ENCODE data around the gene C18orf32. TPM values are rescaled to one million over a fixed set of nuclear protein-coding genes. Genes with fewer than 3 reads are reported as not detected.

The C18orf32 gene
- polyA plus RNA-seq, 3 donors, result 27.5 to 134 (median 115) TPM

- no peak for DNase-seq
- Histone ChIP-seq H3K27ac (ENCODE audit: low read depth in 1 of 2, low read length in 2 of 2) (no peak overlapping the region), H3K27me3 (ENCODE audit: control insufficient read depth in 2 of 2, insufficient read depth in 2 of 2, low read length in 2 of 2) (peaks cover 0 to 5% of the 10 kb centered on the region in 2 donors), H3K9me3 (replicated peaks in 1 of 2; ENCODE audit: control insufficient read depth in 1 of 2, insufficient read depth in 1 of 2, low read length in 2 of 2) (no peaks in the 10 kb centered on the region), H2AFZ (ENCODE audit: insufficient read depth, low read depth, low read length, poor library complexity, severe bottlenecking) (no peak overlapping the region), H3K4me3 (replicated peaks in 1 of 3; ENCODE audit: low read depth in 2 of 3, low read length in 3 of 3) (no peak overlapping the region), H3K4me2 (replicated peaks; ENCODE audit: extremely low read depth, low read length, poor library complexity, severe bottlenecking) (no peak overlapping the region), H3K9ac (ENCODE audit: insufficient read depth, low read length, poor library complexity, severe bottlenecking) (no peak overlapping the region), H3K36me3 (replicated peaks in 1 of 2; ENCODE audit: control insufficient read depth in 1 of 2, insufficient read depth in 2 of 2, low read length in 2 of 2) (no peaks in the 10 kb centered on the region), H3K4me1 (ENCODE audit: control insufficient read depth in 1 of 2, insufficient read depth in 2 of 2, low read length in 2 of 2) (no peaks in the 10 kb centered on the region), H3K79me2 (ENCODE audit: insufficient read depth, low read length) (no peaks in the 10 kb centered on the region), H4K20me1 (ENCODE audit: insufficient read depth, low read length) (no peaks in the 10 kb centered on the region)
- H3K27me3 Mint-ChIP-seq (ENCODE audit: low read depth in 3 of 3), result peaks cover 1 to 7% (median 6%) of the 10 kb centered on the region in 3 donors
- no peak overlapping the region for H3K27ac Mint-ChIP-seq
- TF ChIP-seq, protein P1, sequence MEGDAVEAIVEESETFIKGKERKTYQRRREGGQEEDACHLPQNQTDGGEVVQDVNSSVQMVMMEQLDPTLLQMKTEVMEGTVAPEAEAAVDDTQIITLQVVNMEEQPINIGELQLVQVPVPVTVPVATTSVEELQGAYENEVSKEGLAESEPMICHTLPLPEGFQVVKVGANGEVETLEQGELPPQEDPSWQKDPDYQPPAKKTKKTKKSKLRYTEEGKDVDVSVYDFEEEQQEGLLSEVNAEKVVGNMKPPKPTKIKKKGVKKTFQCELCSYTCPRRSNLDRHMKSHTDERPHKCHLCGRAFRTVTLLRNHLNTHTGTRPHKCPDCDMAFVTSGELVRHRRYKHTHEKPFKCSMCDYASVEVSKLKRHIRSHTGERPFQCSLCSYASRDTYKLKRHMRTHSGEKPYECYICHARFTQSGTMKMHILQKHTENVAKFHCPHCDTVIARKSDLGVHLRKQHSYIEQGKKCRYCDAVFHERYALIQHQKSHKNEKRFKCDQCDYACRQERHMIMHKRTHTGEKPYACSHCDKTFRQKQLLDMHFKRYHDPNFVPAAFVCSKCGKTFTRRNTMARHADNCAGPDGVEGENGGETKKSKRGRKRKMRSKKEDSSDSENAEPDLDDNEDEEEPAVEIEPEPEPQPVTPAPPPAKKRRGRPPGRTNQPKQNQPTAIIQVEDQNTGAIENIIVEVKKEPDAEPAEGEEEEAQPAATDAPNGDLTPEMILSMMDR (IDR thresholded peaks at IDR 0.05), result no peak
- no peaks in the 10 kb centered on the region for H3K4me1 Mint-ChIP-seq
- WGBS (ENCODE audit: insufficient coverage), result no CpG with 5 or more reads among the region's 4 CpGs
- no peak overlapping the region for H3K4me3 Mint-ChIP-seq
- intact Hi-C loops (cut with micrococcal nuclease), result no loop called here
- peaks cover 0 to 3% (median 0%) of the 10 kb centered on the region in 7 donors for H3K9me3 Mint-ChIP-seq
- H3K36me3 Mint-ChIP-seq, result no peaks in the 10 kb centered on the region
These were observed 19.4 kb downstream of the C18orf32 start for GRCh38 chr18:49467599-49467998.

- Histone ChIP-seq H3K9ac (ENCODE audit: insufficient read depth, low read length, poor library complexity, severe bottlenecking) (no peak overlapping the region), H3K27me3 (ENCODE audit: control insufficient read depth in 2 of 2, insufficient read depth in 2 of 2, low read length in 2 of 2) (peaks cover 0 to 5% of the 10 kb centered on the region in 2 donors), H3K27ac (ENCODE audit: low read depth in 1 of 2, low read length in 2 of 2) (no peak overlapping the region), H3K36me3 (replicated peaks in 1 of 2; ENCODE audit: control insufficient read depth in 1 of 2, insufficient read depth in 2 of 2, low read length in 2 of 2) (no peaks in the 10 kb centered on the region), H3K4me3 (replicated peaks in 1 of 3; ENCODE audit: low read depth in 2 of 3, low read length in 3 of 3) (no peak overlapping the region), H4K20me1 (ENCODE audit: insufficient read depth, low read length) (no peaks in the 10 kb centered on the region), H3K9me3 (replicated peaks in 1 of 2; ENCODE audit: control insufficient read depth in 1 of 2, insufficient read depth in 1 of 2, low read length in 2 of 2) (no peaks in the 10 kb centered on the region), H2AFZ (ENCODE audit: insufficient read depth, low read depth, low read length, poor library complexity, severe bottlenecking) (no peak overlapping the region), H3K4me1 (ENCODE audit: control insufficient read depth in 1 of 2, insufficient read depth in 2 of 2, low read length in 2 of 2) (no peaks in the 10 kb centered on the region), H3K79me2 (ENCODE audit: insufficient read depth, low read length) (no peaks in the 10 kb centered on the region), H3K4me2 (replicated peaks; ENCODE audit: extremely low read depth, low read length, poor library complexity, severe bottlenecking) (no peak overlapping the region)
- TF ChIP-seq, protein P1 (IDR thresholded peaks at IDR 0.05), result no peak
- H3K27ac Mint-ChIP-seq, result no peak overlapping the region
- peaks cover 1 to 7% (median 2%) of the 10 kb centered on the region in 3 donors for H3K27me3 Mint-ChIP-seq (ENCODE audit: low read depth in 3 of 3)
- DNase-seq, result no peak
- no peaks in the 10 kb centered on the region for H3K36me3 Mint-ChIP-seq
- no peak overlapping the region for H3K4me3 Mint-ChIP-seq
- WGBS (ENCODE audit: insufficient coverage), result 100% methylated on average over 1 of the region's 2 CpGs
- H3K9me3 Mint-ChIP-seq, result peaks cover 0 to 3% (median 0%) of the 10 kb centered on the region in 7 donors
- no peaks in the 10 kb centered on the region for H3K4me1 Mint-ChIP-seq
- intact Hi-C loops (cut with micrococcal nuclease), result no loop called here
These were observed 19.9 kb downstream of the C18orf32 start for GRCh38 chr18:49467019-49467563.
